ACHN (cell line): ENCODE measurements around the gene TNS3.

Experiments
- DNase-seq: peaks from one replicate; pipeline ENCODE4 v3.0.0-alpha.2; 2015
- in situ Hi-C: cut with HindIII; loops from 2 replicates; pipeline ENCODE4 v1.10.0; 2017; ENCODE audit warnings: low sequenced_read_pairs, low pct_ligation_motif_present, low pct_unique_long_range_greater_than_20kb

Gene TNS3

GRCh38 chr7:47290466-47290865 is 291.4 kb downstream of the TNS3 start:
- in situ Hi-C loops, result no loop called here

GRCh38 chr7:47288060-47288459 is 293.9 kb downstream of the TNS3 start:
- in situ Hi-C loops, result no loop called here

More at GRCh38 chr7:47290466-47290865, 291.4 kb downstream of the TNS3 start:
- DNase-seq, result no peak

GRCh38 chr7:47285860-47286491 is 295.9 kb downstream of the TNS3 start:
- no peak for DNase-seq
- in situ Hi-C loops, result no loop called here

More at GRCh38 chr7:47288060-47288459, 293.9 kb downstream of the TNS3 start:
- DNase-seq, result no peak

GRCh38 chr7:47284691-47285635 is 296.9 kb downstream of the TNS3 start:
- in situ Hi-C loops, result no loop called here
- DNase-seq, result no peak

- peak; percentile 98 for DNase-seq
- in situ Hi-C loops, result no loop called here
Observed at GRCh38 chr7:47283497-47284131, 298.3 kb downstream of the TNS3 start.

DNA sequence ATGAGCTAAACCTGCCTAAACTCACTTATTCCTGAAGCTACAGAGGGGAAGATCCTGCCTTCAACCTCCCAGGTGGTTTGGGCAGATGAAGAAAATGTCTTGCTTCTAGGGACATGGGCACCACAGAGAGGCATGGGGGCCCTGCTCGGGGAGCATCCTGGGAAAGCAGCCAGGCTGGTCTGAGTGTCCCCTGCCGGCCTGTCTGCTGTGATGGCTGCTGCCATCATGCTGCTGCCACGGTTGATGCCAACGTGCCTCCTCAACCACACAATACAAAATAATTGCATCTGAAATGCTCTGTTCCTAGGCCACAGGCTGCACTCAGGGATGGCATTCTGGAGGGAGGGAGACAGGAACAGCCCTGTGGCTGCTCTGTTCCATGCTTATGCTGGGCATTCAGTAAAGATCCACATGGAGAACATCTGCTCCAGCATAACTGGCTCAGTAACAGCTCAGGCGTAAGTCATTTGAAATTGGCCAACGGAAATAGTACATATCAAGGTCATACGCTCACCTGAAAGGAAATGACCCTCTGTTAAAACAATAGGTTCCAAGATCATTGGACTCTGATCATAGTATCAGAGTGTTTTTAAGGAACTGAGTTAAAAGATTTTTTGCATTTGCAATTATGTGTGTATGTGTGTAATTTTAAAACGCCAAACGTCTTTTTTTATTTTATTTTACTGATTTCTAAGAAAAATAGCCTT is 299.0 kb downstream of the TNS3 start:
- no peak for DNase-seq
- in situ Hi-C loops, result no loop called here

DNA sequence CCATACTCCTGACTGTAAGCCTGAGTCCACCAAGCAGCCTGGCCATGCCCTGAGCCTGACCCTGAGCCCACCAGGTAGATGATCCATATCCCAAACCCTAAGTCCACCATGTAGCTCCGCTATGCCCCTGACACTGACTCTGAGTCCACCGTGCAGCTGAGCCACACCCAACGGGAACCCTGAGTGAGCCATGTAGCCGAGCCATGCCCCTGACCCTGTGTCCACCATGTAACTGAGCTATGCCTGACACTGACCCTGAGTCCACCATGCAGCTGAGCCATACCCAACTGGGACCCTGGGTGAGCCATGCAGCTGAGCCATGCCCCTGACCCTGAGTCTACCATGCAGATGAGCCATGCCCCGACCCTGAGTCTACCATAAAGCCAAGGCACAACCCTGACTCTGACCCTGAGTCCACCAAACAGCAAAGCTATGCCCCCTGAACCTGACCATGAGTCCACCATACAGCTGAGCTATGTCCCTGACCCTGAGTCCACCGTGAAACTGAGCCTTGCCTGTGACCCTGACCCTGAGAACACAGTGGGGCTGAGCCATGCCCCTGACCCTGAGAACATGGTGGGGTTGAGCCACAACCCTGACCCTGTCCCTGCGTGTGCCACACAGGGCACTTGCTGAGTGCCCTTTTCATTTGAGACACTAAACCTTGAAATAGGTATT is 299.8 kb downstream of the TNS3 start:
- no peak for DNase-seq
- in situ Hi-C loops, result no loop called here

DNA sequence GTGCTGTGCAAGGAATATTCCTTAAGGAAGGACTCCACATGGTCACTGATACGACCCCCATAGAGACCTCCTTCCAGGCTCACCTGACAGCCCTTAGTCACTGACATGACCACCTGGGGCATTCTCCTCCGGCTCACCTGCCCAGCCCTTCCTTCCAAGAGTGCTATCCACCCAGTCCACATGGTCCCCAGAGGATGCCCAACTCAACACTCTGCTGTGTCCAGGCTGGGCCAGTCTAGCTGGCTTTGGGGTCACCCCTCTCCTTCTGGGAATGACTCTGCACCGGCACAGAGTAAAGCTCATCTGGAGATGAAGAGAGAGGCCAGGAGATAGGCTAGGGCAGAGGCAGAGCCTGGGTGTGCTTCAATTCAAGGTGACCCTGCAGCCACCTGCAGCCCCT is 300.8 kb downstream of the TNS3 start:
- DNase-seq, result no peak
- in situ Hi-C loops, result no loop called here

DNA sequence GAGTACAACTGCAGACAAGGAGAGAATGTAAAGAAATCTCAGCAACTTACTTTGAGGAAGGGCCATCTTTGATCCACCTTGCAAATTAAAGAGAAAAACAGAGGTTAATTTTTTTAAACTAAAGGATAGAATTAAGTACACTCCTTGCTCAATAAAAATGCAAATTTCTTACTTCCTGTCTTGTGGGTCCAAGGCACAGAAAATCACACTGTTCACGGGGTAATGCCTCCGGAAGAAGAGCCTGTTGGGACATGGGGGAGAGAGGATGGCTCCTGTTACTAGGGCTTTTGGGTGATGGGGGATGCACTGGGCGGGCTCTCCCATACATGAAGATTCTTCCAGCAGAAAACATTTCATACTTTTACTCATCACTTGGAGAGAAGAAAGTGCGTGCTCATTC is 301.8 kb downstream of the TNS3 start:
- no peak for DNase-seq
- in situ Hi-C loops, result no loop called here

DNA sequence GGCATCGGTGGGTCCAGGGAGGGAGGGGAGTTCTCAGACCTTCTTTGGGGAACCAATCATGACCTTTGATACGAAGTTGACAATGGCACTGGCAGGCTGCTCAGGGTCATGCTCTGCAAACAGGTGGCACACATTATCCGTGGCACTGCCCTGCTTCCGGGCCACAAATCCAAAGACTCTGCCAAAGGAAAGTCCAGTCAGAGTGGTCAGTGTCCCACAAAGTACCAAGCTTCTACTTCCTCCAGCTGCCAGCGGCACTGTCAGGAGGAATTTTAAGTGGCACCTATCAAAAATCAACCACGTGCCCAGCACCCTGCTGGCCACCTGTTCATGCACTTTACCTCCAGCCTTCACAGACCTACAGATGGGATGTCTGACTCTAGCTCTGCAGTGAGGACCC is 303.9 kb downstream of the TNS3 start:
- in situ Hi-C loops, result no loop called here
- no peak for DNase-seq

GRCh38 chr7:47277321-47277781 is 304.6 kb downstream of the TNS3 start:
- in situ Hi-C loops, result no loop called here
- no peak for DNase-seq

DNA sequence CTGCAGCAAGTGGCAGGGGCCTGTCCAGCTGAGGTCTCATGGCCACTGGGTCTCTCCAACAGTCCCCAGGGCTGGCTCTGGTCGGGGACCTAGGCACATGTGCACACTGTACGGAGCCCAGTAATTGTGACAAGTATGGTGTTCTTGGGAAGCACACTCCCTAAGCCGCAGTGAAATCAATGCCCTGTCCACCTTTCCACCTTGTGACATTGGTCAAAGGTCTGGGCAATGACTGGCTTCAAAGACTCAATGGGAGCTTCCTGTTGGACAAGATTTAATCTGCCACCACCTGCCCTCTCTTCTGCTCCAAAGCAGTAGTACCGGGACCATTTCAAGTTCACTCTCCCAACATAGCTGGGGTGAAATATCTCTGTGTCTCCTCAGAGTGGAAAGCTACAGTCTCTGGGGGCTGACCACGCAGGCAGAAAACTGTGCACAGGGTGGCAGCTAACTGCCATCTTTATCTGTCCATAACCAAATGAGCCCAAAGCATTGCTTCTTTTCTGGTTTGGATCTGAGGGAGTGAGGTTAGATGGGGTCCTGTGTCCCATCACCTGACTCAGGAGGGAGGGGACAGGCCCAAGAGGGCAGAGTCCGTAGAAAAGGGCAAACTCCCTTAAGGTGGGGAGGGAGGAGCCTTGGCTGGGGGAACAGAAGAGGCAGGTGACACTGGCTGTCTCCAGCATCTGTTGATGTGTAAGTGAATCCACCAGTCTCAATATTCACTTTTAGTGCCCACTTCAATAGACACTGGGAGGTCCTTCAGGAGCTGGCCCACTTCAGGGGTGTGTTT is 307.7 kb downstream of the TNS3 start:
- DNase-seq, result no peak
- in situ Hi-C loops, result loop anchor here (25.0 kb wide), 1 partner anchor 112 kb away; no protein-coding TSS in a partner anchor

DNA sequence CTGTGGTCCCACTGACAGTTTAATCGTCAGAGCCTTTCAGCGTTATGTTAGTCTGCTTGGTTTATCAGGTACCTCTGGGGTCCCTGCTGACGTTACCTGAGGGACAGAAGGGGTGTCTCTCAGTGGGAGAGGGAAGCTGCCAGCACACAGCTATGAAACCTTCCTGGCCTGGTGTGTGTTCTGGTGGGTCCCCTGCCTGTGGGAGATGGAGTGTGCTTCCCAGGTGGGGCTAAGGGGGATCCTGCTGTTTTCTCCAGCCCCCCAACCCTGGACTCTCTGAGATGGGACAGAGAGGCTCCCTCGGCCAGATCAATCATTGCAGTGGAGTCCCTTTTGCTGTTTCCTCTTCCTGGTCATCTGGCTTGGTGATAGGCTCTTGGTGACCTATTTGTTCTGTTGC is 308.8 kb downstream of the TNS3 start:
- in situ Hi-C loops, result loop anchor here (25.0 kb wide), 1 partner anchor 111 kb away; no protein-coding TSS in a partner anchor
- no peak for DNase-seq

- DNase-seq, result no peak
- in situ Hi-C loops, result loop anchor here (25.0 kb wide), 1 partner anchor 109 kb away; no protein-coding TSS in a partner anchor
Observed at GRCh38 chr7:47271749-47272148, 310.2 kb downstream of the TNS3 start.

- no peak for DNase-seq
- in situ Hi-C loops, result loop anchor here (25.0 kb wide), 1 partner anchor 107 kb away; no protein-coding TSS in a partner anchor
Observed at GRCh38 chr7:47268851-47269836, 312.8 kb downstream of the TNS3 start.

GRCh38 chr7:47267346-47267745 is 314.6 kb downstream of the TNS3 start:
- no peak for DNase-seq
- in situ Hi-C loops, result loop anchor here (25.0 kb wide), 1 partner anchor 105 kb away; no protein-coding TSS in a partner anchor
